Hindlimb muscle (tissue), 1 donor: ENCODE data around the gene DUSP5. TPM values are rescaled to one million over a fixed set of nuclear protein-coding genes. Genes with fewer than 3 reads are reported as not detected.
A peak's percentile ranks its signal among the peaks of the same experiment; 100 is the strongest.

Experiments used
- DNase-seq: peaks from one replicate; pipeline ENCODE4 v3.0.0-alpha.2; 2013
- polyA plus RNA-seq: library from polyadenylated mRNA; unstranded; fragments of 120-200 nt; gene quantifications from one replicate; pipeline ENCODE4 v1.2.1, GENCODE V29; 2013; ENCODE audit not compliant: insufficient read length

The DUSP5 gene
- polyA plus RNA-seq, 1 donor, result 4.2 TPM

DNA sequence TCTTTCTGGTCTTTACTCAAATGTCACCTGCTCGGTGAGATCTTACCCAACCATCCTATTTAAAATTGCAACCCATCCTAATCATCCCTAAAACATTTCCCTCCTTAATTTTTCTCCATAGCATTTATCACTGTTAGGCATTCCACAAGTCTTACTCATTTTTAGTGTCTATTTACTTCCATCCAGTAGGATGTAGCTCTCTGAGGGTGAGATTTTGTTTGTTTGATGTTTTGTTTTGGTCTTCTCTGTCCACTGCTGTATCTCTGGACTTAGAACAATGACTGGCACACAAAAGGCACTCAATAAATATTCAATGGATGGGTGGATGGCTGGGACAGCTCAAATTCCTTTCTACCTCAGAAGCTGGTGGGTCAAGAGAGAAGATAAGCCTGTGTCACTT is 15.8 kb upstream of the DUSP5 start:
- DNase-seq, result no peak

DNA sequence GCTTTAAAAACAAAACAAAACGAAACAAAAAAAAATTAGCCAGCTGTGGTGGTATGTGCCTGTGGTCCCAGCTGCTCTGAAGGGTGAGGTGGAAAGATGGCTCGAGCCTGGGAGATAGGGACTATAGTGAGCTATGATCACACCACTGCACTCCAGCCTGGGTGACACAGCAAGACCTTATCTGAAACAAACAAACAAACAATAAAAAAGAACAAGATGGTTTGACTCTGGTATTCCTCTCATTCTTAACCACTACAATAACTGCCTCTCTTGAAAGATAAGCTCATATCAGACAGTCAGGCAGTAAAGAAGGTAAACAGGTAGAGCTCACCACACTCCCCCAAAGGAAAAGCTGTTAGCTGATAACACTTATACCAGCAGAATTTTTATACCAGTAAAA is 14.1 kb upstream of the DUSP5 start:
- no peak for DNase-seq

DNA sequence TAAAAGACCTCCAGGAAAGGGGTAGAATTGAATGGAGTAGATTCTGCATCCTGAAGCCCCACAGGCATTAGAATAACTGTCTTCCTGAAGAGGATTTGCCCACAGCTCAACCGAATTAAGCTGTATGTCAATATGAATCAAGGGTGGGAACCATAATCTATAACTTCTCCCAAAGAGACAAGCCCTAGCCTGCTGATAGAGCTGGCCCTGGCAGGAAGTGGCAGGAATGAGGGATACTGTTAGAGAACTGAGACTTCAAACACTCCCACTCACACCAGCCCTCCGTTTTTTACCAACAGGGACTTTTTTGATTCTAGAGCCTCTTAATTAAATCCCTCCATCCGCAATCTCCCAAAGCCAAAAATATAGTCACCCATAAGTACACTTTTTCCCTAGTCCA is 12.2 kb upstream of the DUSP5 start:
- no peak for DNase-seq

DNA sequence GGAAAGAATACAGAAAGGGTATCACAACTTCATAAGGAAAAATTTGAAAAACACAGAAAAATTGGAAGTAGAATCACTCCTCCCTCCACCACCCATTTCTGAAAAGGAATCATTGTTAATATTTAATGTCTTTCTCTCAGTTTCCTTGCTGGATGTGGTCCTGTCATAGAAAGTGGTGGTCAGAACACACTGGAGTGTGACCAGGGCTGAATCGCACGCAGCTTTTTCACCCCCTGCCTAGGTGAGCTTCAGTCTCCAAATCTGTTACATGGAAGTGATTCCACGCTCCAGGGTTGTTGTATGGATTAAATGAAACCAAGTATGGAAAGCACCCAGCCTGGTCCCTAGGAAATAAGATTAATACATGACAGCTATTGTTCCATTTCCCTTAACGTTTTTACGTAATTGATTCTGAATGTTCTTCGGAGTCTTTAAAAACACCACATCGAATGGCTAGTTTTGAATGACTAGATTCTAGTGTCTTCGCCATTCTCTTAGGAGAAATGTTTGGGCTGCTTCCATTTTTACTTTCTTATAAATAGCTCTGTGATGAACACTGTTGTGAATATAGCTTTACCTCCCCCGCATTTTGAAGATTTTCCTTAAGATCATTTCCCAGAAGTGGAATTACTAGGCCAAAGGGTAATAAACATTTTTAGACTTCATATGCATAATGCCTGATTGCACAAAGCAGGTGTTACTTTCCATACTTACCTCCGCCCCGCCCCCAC is 10.9 kb upstream of the DUSP5 start:
- DNase-seq, result no peak

DNA sequence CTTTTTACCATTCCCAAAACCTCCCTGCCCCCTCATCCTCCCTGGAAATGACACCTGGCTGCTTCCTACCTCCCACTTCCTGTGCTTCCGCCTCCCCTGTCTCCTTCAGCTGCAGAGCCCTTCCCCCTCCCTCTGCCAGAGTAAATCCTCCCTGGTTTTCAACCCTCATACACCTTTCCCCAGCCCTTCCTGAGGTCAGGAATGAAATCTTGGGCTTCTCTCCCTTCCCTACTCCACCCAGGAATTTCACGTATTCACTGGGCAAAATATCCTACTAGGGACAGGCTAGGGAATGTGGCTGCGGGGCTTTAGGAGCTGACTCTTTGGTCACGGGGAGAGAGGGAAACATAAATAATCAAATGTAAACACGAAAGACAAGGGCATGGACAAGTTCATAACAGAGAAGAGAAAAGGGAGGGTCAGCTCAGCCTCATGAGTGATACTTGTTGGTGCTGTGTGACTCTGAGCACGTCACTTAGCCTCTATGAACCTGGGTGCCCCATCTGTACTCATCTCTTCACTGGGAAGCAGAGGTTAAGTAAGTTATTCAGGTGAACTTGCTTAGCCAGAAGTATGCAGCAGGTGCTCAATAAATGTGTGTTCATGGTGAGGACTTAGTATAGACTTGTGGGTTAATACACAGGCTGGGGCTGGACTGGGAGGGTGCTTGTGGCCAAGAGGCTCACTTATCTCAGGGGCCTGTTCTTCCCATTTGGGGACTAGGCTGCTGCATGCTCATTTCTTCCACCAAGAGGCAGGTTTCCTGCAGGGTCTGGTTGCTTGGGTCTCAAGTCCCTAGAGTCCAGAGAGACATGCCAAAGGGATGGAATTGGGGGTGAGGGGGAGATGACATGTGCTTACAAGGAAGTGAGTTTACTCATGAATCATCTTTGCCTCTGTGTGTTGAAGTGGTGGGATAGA is 10.0 kb upstream of the DUSP5 start:
- DNase-seq, result no peak

DNA sequence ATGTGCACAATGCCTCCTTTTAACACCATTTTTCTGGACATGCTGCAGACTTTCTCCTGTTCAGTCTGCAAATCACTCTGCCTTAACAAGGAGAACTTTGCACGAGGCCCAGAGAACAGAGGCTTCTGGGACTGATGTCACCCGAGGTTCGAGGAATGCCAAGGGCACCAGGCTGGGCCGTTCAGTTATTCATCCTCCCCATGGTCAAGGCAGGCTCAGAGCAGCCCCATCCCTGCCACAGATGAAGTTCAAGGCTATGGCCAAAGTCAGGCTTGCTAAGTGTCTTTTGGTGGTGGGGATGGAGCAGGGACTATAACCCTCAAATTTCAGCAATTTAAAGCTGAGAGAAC is 9.4 kb upstream of the DUSP5 start:
- no peak for DNase-seq

DNA sequence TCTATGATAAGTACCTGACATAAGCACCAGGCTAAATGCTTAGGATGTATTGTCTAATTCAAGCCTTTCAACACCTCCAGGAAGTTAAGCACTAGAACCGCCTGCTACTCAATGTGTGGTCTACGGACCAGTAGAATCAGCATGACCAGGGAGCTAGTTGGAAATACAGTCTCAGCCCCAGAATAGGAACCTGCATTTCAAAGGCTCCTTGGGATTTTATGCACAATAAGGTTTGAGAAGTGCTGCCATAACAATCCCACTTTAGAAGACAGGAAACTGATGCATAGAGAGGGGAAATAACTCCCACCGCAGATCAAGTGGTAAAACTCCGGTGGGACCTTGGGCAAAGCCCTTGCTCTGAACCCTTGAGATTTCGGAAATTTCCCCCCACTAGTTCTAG is 8.8 kb upstream of the DUSP5 start:
- DNase-seq, result no peak

DNA sequence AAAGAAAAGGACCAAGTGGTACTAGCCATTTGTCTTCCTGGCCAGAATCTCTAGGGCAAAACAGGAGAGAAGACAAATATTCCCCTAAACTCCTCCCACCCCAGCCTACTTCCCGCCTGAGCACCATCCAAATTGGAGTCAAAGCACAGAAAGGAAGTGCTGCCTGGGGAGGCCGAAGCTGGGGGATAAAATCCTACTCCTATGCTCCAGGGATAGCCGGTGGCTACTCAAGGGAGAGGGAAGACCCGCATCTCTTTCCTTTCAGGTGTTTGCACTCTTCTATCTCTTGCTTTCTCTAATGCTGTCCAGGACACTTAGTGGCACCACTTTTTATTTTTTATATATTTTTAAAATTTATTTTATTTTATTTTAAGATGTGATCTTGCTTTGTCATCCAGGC is 7.1 kb upstream of the DUSP5 start:
- DNase-seq, result no peak

DNA sequence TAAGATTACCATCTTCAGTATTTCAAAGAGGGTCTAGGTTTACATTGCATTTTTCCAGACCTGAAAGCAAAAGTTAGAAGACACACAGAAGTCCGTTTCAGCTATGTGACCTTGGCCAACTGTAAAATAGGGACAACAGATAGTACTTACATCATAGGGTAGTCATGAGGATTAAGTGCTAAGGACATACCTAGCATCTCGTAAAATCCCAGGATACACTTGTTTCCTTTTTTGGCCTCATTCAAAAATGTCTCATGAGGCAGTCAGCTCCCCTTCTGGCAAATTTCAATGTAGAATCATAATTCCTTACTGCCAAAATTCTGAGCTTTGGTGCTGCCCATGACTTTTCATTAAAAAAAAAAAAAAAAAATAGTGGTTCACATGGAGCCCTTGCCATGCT is 6.4 kb upstream of the DUSP5 start:
- no peak for DNase-seq

DNA sequence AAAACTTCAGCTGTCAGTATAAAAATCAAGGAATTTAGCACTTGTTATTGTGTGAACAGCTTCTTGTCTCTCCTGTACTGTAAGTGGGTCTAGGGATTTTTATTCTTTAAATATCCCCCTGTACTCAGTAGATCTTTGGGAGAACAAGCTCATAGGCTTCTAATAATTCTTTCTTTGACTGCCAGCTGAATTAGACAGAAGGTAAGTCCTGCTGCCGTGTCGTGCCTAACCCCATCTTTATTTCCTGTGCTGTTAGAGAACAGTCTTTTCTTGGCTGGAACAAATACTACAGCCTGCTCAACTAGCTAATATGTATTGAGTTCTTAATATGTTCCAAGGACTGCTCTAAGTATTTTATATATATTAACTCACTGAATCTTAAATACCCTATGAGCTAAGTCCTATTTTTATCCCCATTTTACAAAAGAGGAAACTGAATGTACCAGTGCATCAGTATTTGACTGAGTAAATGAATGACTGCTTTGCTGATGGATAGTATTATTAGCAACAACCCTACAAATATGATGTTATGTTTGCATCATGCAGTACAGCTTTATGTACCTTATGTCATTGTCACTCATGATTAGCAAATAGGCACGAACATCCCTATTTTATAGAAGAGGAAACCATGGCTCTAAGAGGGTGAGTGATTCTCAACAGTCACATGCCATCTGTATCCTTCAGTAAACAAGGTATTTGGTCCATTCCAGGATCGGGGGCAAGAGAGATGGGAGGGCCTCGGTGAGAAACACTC is 5.5 kb upstream of the DUSP5 start:
- no peak for DNase-seq

DNA sequence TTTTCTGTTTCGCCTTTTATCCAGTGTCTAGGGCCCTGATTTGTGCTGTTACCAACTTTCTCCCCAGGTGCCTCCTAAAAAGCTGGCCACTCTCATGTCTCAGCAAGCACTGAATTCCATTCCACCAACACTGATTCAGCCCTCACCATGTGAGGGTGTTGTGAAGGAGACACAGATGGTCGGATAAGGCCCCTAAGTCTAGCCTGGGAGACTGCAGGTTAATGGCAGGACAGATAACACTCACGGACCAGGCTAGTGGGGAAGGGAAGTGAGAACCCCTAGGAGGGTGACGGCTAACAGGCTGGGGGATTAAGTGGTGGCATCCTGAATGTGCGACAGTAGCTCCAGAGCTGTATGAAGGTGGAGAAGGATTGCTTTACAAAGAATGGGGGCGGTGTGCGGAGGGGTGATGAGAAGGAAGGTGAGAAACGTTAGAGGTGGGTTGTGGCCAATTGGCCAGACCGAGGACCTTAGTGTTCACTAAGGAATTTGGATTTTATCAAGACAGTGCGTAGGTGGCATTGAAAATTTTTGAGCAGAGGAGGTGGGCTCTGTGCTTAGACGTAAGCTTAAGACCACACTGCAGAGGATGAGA is 3.8 kb upstream of the DUSP5 start:
- DNase-seq, result no peak

DNA sequence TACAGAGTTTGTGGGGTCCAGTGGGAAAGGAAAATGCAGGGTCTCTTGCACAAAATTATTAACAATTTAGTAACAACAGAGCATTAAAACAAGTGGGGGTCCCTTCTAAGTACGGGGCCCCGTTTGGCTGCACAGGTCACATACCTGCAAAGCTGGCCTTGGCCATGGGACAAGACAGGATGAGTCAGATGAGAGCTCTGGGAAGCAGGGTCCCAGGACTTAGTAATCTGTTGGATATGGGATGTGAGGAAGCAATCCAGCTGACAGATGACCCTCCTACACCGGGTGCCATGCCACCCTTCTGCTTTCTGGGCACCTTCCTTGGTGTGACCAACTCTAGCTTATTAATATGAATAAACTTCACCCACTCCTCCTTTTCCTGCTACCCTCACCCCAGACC is 3.2 kb upstream of the DUSP5 start:
- no peak for DNase-seq

DNA sequence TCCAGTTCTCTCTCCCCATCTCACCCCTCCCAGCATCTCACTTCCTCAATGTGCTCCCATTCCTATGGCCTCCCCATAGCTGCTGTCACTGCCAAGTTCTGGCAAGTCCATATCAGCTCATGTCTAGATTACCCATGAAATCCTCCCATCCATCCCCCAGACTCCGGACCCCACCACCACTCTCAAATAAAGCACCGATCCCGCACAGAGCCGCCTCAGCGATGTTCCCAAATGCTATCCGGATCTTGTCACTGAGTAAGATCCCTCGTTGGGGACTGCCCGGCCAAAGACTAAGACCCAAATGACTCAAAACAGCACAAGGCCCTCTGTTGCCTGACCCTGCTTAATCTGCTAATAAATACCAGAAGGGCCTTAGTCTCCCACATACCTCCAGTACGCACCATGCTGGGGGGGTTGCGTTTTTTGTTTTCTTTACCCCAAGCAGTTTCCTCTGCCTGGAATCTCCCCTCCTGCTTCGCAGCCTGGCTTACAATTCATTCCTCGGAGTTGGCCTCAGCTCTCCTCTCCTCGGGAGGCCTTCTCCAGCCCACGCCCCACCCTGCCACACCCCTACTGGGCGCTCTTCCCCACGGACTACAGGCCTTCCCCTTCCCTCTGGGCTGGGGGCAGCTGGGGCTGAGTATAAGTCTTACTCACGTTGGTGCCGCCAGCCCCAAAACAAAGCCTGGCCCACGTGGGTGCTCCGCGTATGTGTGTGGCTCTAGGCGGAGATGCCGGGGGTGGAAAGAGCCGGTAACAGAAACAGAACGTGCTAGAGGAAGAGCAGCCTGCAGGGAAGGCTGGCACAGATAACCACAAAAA is 1.8 kb upstream of the DUSP5 start:
- no peak for DNase-seq

DNA sequence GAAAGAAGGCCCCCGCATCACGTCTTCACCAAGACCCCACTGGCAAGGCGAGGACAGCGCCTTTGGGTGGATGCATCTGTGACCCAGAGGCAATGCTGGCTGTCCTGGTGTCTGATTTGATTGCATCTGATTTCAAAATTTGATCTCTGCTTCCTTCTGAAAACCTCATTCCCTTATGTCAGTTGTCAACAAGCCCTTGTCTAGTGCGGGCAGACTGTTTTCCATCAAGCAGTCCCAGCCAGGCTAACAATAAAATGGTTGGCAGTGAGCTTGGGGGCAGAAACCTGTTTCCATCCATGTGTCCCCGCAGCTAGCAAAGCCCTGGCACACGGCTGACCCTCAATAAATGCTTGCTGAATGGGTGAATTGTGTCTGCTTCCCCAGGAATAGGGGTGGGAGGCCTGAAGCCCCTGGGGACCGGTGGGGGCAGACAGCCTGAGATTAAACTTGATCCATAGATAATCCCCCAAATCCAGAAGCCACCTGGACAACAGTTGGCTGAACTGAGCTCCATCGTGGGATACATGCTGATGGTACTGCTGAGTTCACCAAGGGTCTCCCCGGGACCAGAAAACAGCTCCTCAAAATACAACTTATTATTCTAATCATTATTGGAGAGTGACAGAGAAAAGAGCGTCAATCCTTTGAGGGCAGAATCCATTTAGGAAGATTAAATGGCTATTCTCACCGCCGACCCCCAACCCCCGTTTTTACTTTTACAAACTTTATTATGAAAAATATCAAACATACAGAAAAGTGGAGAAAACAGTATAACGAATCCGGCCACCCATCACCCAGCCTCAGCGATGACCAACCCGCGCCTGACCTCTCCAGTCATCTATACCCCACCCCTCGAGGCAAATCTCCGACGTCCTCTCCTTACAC is 912 bp upstream of the DUSP5 start:
- no peak for DNase-seq

DNA sequence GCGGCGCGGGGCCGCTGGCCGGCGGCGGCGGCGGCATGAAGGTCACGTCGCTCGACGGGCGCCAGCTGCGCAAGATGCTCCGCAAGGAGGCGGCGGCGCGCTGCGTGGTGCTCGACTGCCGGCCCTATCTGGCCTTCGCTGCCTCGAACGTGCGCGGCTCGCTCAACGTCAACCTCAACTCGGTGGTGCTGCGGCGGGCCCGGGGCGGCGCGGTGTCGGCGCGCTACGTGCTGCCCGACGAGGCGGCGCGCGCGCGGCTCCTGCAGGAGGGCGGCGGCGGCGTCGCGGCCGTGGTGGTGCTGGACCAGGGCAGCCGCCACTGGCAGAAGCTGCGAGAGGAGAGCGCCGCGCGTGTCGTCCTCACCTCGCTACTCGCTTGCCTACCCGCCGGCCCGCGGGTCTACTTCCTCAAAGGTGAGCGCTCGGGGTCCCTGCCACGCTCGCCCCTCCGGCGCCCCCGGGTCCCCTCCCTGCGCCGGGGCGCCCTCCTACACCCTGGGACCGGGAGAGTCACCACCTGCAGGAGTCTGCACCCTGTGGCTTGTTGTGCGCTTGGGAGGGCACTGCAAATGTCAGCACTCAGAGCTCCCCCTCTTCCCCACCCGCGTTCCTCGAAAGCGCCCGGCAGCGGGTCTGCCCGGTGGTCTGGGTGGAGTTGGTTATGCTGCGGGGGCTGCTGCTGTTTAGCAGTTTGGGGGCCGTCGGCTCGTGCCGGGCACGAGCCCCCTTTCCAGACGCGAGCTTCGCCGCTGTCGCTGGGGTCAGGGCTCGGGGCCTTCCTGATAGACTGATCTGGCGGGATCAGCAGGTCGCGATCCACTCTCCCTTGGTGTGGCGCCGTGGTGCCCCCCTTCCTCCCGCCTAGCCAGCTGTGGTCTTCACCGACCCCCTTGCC is 627 bp downstream of the DUSP5 start:
- DNase-seq, result peak; percentile 54

DNA sequence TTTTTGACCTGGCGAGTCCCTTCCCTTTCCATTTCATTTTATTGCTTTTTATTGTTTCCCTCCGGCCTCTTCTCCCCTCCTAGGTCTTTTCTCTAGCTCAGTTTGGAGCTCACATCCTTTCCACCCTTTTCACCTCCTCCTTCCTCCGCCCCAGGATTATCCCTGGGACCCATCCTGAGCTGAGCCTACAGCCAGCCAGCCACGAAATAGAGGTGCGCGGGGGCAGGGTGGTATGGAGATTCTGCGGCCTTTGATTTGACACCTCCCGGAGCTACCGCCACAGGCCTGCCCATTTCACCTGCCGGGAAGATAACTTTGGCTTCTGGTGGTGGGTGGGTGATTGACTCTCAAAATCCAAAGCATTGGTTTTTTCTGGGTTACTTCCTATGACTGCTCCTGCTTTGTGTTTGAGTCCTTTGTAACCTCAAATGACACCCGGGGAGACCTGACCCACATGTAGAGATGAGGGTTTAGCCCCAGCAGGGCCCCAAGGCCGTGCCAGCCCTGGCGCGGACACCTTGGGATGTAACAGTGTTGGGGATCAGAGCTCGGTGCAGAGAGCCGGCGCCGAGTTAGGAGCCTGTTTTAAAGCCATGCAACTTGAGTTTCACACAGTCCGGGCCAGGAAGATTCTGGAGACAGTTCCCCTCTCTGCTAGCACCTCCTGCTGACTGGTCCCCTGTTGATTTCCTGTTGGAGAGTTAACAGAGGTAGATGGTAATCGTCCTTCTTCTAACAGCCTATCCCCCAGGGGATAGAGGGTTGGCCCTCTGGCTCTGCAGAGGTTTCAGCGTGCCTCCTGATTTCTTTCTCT is 1.5 kb downstream of the DUSP5 start:
- no peak for DNase-seq

DNA sequence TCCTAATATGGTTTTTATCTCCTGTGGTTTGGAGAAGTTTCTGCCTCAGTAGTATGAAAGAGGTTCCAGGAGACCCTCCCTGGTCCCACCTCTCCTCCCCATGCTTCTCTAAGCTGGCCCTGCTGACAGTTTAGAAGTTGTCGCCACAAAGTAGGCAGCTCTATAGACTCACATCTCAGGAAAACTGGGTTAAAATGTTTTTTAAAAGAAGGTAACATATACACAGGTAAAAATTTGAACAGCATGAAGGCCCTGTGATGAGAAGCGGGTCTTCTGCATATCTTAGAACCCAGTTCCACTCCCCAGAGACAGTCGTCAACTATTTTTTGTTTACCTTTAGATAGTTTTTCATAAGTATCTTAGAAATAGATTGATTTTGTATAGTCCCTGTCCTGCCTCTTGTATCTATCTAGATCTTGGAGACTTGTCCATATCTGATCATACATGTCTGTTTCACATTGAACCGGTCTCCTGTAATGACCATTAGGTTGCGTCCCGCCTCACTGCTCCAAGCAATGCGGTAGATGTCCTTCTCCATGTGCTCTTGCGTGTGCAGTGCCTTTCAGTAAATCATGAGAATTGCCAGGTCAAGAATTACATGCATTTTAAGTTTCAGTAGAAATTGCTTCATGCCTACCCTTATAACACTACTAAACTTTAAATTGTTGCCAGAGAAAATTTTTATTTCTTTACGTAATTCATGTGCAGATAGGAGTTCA is 2.2 kb downstream of the DUSP5 start:
- no peak for DNase-seq

DNA sequence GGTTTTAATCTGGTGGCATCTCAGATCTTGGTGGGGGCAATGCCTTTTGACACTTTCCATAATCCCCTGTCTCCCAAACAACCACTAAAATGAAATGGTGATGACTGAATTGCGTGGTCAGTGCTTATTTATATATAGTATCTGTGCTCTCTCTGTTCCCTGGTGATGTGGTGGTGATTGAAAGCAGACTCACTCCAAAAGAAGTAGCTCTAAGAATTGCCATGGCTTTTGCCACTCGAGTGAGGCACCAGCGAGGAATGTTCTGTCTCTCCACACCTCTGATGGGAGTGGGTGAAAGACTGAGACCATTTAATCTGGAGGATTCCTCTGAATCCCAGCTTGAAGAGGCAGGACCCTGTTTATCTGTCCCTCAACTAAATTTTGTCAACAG is 2.8 kb downstream of the DUSP5 start:
- no peak for DNase-seq
